ENCODE results near the gene OTUD1. TPM values are rescaled to one million over a fixed set of nuclear protein-coding genes. Genes with fewer than 3 reads are reported as not detected.

OTUD1 gene
- polyA plus RNA-seq, 1 donor from 2014 or later = 6.0 TPM

DNA sequence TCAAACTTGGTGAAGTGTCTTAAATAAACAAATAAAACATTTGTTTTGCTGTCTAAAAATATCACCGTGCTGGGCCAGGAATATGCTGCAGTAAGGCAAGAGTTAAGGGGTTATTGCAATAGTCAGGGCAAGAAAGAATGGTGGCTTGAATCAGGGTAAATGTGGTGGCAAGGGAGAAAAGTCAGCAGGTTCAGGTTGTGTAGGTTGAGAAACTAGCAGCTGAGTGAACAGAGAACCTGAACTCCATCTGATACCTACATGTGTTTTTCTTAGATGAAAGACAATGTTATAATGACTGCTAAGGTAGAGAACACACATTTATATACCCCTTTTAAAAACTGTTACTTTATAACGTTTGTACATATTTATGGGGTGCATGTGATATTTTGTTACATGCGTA is 28.7 kb downstream of the OTUD1 start:
- H3K4me3 ChIP-seq (ENCODE audit: low read length) = no peak overlapping the region
- H2AFZ ChIP-seq (ENCODE audit: low read depth, low read length) = no peak overlapping the region
- no peaks in the 10 kb centered on the region for H3K9me2 ChIP-seq (ENCODE audit: insufficient read depth, low read length)
- no peak overlapping the region for H3K27ac ChIP-seq (ENCODE audit: low read length)
- no peaks in the 10 kb centered on the region for H3K79me2 ChIP-seq (replicated peaks; ENCODE audit: insufficient read depth, low read length)
- no peak overlapping the region for H3K4me2 ChIP-seq (ENCODE audit: low read length)
- H3K36me3 ChIP-seq (ENCODE audit: insufficient read depth, low read length) = no peaks in the 10 kb centered on the region
- no peaks in the 10 kb centered on the region for H4K20me1 ChIP-seq (ENCODE audit: insufficient read depth)
- no peaks in the 10 kb centered on the region for H3F3A ChIP-seq (ENCODE audit: insufficient read depth, low read length, poor library complexity, severe bottlenecking)
- no peaks in the 10 kb centered on the region for H3K9me3 ChIP-seq (ENCODE audit: low read length)
- no peaks in the 10 kb centered on the region for H3K27me3 ChIP-seq (ENCODE audit: insufficient read depth, low read depth, low read length)
- no peak overlapping the region for H3K9ac ChIP-seq (ENCODE audit: low read length)
- TF ChIP-seq POLR2AphosphoS5 (IDR thresholded peaks at IDR 0.05) = no peak

DNA sequence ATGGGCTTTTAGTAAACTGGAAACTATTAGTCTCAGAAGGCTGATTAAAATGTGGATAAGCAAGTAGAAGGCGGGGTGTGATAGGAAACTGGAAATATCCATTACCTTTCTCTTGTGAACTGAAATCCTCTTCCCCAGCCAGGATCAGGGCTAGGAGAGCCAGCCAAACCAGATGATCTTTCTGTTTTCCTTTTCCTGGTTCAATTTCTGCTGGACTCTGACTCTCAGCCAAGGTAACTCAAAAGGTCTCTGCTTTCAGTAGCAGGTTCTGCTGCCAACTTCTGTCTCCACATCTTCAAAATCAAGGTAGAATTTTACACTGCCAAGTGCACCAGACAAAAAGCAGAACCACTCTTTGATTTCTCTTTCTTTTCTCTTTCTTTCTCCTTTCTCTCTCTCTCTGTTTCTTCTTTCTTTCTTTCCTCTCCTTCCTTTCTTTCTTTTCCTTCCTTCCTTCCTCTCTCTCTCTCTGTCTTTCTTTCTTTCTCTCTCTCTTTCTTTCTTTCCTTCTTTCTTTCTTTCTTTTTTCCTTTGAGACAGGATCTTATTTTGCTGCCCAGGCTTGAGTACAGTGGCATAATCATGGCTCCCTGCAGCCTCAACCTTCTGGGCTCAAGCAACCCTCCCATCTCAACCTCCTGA is 30.8 kb downstream of the OTUD1 start:
- Histone ChIP-seq H3K4me3 (ENCODE audit: low read length) (no peak overlapping the region), H3K9me2 (ENCODE audit: insufficient read depth, low read length) (no peaks in the 10 kb centered on the region), H3K9me3 (ENCODE audit: low read length) (no peaks in the 10 kb centered on the region), H3F3A (ENCODE audit: insufficient read depth, low read length, poor library complexity, severe bottlenecking) (no peaks in the 10 kb centered on the region), H3K27me3 (ENCODE audit: insufficient read depth, low read depth, low read length) (no peaks in the 10 kb centered on the region), H3K27ac (ENCODE audit: low read length) (no peak overlapping the region), H2AFZ (ENCODE audit: low read depth, low read length) (no peak overlapping the region), H3K36me3 (ENCODE audit: insufficient read depth, low read length) (no peaks in the 10 kb centered on the region), H3K9ac (ENCODE audit: low read length) (no peak overlapping the region), H3K79me2 (replicated peaks; ENCODE audit: insufficient read depth, low read length) (no peaks in the 10 kb centered on the region), H3K4me2 (ENCODE audit: low read length) (no peak overlapping the region), H4K20me1 (ENCODE audit: insufficient read depth) (no peaks in the 10 kb centered on the region)
- no peak for TF ChIP-seq MXI1 (conservative IDR thresholded peaks at IDR 0.05; ENCODE audit: poor library complexity, severe bottlenecking)
- no peak for TF ChIP-seq SMC3 (conservative IDR thresholded peaks at IDR 0.05; ENCODE audit: poor library complexity)
- TF ChIP-seq TAF1 (IDR thresholded peaks at IDR 0.05; ENCODE audit: low read depth) = no peak
- no peak for TF ChIP-seq POLR2AphosphoS5 (IDR thresholded peaks at IDR 0.05)
- TF ChIP-seq EZH2 (IDR thresholded peaks at IDR 0.05; ENCODE audit: borderline replicate concordance, insufficient read depth, low read length, poor library complexity, severe bottlenecking) = no peak
- no peak for TF ChIP-seq EP300 (conservative IDR thresholded peaks at IDR 0.05; ENCODE audit: poor library complexity, severe bottlenecking)
- TF ChIP-seq RAD21 (conservative IDR thresholded peaks at IDR 0.05) = no peak
- TF ChIP-seq, protein P1, sequence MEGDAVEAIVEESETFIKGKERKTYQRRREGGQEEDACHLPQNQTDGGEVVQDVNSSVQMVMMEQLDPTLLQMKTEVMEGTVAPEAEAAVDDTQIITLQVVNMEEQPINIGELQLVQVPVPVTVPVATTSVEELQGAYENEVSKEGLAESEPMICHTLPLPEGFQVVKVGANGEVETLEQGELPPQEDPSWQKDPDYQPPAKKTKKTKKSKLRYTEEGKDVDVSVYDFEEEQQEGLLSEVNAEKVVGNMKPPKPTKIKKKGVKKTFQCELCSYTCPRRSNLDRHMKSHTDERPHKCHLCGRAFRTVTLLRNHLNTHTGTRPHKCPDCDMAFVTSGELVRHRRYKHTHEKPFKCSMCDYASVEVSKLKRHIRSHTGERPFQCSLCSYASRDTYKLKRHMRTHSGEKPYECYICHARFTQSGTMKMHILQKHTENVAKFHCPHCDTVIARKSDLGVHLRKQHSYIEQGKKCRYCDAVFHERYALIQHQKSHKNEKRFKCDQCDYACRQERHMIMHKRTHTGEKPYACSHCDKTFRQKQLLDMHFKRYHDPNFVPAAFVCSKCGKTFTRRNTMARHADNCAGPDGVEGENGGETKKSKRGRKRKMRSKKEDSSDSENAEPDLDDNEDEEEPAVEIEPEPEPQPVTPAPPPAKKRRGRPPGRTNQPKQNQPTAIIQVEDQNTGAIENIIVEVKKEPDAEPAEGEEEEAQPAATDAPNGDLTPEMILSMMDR (IDR thresholded peaks at IDR 0.05; ENCODE audit: poor library complexity, severe bottlenecking) = no peak
- TF ChIP-seq, protein P2, sequence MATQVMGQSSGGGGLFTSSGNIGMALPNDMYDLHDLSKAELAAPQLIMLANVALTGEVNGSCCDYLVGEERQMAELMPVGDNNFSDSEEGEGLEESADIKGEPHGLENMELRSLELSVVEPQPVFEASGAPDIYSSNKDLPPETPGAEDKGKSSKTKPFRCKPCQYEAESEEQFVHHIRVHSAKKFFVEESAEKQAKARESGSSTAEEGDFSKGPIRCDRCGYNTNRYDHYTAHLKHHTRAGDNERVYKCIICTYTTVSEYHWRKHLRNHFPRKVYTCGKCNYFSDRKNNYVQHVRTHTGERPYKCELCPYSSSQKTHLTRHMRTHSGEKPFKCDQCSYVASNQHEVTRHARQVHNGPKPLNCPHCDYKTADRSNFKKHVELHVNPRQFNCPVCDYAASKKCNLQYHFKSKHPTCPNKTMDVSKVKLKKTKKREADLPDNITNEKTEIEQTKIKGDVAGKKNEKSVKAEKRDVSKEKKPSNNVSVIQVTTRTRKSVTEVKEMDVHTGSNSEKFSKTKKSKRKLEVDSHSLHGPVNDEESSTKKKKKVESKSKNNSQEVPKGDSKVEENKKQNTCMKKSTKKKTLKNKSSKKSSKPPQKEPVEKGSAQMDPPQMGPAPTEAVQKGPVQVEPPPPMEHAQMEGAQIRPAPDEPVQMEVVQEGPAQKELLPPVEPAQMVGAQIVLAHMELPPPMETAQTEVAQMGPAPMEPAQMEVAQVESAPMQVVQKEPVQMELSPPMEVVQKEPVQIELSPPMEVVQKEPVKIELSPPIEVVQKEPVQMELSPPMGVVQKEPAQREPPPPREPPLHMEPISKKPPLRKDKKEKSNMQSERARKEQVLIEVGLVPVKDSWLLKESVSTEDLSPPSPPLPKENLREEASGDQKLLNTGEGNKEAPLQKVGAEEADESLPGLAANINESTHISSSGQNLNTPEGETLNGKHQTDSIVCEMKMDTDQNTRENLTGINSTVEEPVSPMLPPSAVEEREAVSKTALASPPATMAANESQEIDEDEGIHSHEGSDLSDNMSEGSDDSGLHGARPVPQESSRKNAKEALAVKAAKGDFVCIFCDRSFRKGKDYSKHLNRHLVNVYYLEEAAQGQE (IDR thresholded peaks at IDR 0.05; ENCODE audit: borderline replicate concordance) = no peak

Measured in neural cell (in vitro differentiated cells).